Heart right ventricle (tissue), 16 donors: Measurements from ENCODE around the gene PLEKHN1. TPM values are rescaled to one million over a fixed set of nuclear protein-coding genes. Genes with fewer than 3 reads are reported as not detected.

Experiments used
- ATAC-seq, 8 donors: fragments of 200-7000 bp; cut with Tn5 transposase; one replicate each; pipeline ENCODE4 v1.9.1; 2020; ENCODE audit warnings: mild to moderate bottlenecking in 8 of 8, moderate library complexity in 8 of 8, moderate number of reproducible peaks in 1 of 8
- DNase-seq, 2 donors: peaks; one replicate each; pipeline ENCODE4 v3.0.0-alpha.2; 2020
- H3K27ac ChIP-seq, 10 donors: fragments of 200-600 bp; sonication (generic) in 2 of 10; one replicate each; pipeline versions ENCODE4 v1.5.0 to v1.8.0; 2020 to 2022; ENCODE audit warnings: mild to moderate bottlenecking in 3 of 10
- H3K27me3 ChIP-seq, 7 donors: fragments of 200-600 bp; one replicate each; pipeline ENCODE4 v1.8.0; 2021 to 2022; ENCODE audit warnings: mild to moderate bottlenecking in 2 of 7
- H3K36me3 ChIP-seq, 9 donors: fragments of 200-600 bp; sonication (generic) in 1 of 9; one replicate each; pipeline versions ENCODE4 v1.5.0 to v1.8.0; 2020 to 2022; ENCODE audit warnings: mild to moderate bottlenecking in 2 of 9
- H3K4me1 ChIP-seq, 9 donors: fragments of 200-600 bp; sonication (generic) in 1 of 9; one replicate each; pipeline versions ENCODE4 v1.5.0 to v1.8.0; 2020 to 2022; ENCODE audit warnings: mild to moderate bottlenecking in 4 of 9
- H3K4me3 ChIP-seq, 10 donors: fragments of 200-600 bp; sonication (generic) in 2 of 10; one replicate each; pipeline versions ENCODE4 v1.5.0 to v1.8.0; 2020 to 2022; ENCODE audit warnings: mild to moderate bottlenecking in 7 of 10, moderate library complexity in 2 of 10
- H3K9me3 ChIP-seq, 11 donors: fragments of 200-600 bp in 10 of 11; sonication (generic) in 2 of 11; one replicate each; pipeline versions ENCODE4 v1.5.0 to v1.8.0; 2013 to 2022; ENCODE audit warnings: mild to moderate bottlenecking in 2 of 11, control low read depth in 1 of 11, moderate library complexity in 1 of 11
- WGBS, 2 donors: extraction: QIAGEN DNeasy Blood & Tissue Kit; methylation state at CpG; one replicate each; pipeline ENCODE4 v1.1.7; 2013; ENCODE audit warnings: inconsistent platforms in 1 of 2; 5-methylcytosine and 5-hydroxymethylcytosine counted together
- intact Hi-C, 10 donors: fragments of 100-400 bp; cut with DNase I; formaldehyde crosslinking; loops; one replicate each; pipeline versions ENCODE4 v1.11.1 to v1.14.2; 2022
- polyA plus RNA-seq, 2 donors: library from polyadenylated mRNA; stranded (reverse); fragments of 200-250 nt; gene quantifications; one replicate each; pipeline ENCODE4 v1.2.3, GENCODE V29; 2013
- total RNA-seq, 10 donors: library from RNA; stranded (reverse); fragmentation: NEBNext Ultra II Directional in 3 of 10; extraction: Animal tissue kit (Norgen Biotek cat#: 25700) in 3 of 10; gene quantifications; one replicate each; pipeline versions ENCODE4 v1.2.1 to v1.2.4, GENCODE V29; 2021 to 2023
- TF ChIP-seq, protein P1 (sequence below), 9 donors: fragments of 200-600 bp; sonication (generic) in 2 of 9; IDR thresholded peaks; one replicate each; pipeline versions ENCODE4 v1.5.0 to v1.8.0; 2021 to 2022; ENCODE audit warnings: antibody characterized with exemption in 9 of 9, mild to moderate bottlenecking in 5 of 9, moderate library complexity in 1 of 9
- donor health status: Arrhythmogenic right ventricular cardiomyopathy.
- donor health status: ischemic (EF 13 %, LVEDD 7.1; RV severe dilation, severe dysfunction).
- donor health status: healthy with polysubstance abuse.
- donor health status: DM: no; HTN: yes; CAD: no.
- donor health status: DM: no; HTN: no; CAD: no.
- donor health status: ischemic (EF 25% LVEDD 6.9; RV normal size, moderate dysfunction).
- donor health status: ischemic (EF 25% LVEDD 5.7; RV mildly dilated, moderate dysfunction).
- donor health status: healthy.
- donor health status: DM: yes; HTN: yes; CAD: no.
- donor health status: Ischemic cardiomyopathy.
- donor health status: ischemic (EF 35%, LVEDD 5.7; RV mildly dilated, moderate dysfunction).
- donor health status: nonischemic (EF 11% LVEDD 7.7; RV severe dilation, severe dysfunction).
- donor health status: DM: yes; HTN: yes; CAD: no.
- donor health status: PGD.
- donor health status: ischemic (EF 29% LVEDD 5.4; RV normal size, mild dysfunction).
- donor health status: nonischemic (EF 23%, LVEDD 6.1; RV moderate dilation, normal function).

The PLEKHN1 gene
- total and polyA plus RNA-seq, 12 donors = 0.13 to 0.37 (median 0.29) TPM; not detected in 8

DNA sequence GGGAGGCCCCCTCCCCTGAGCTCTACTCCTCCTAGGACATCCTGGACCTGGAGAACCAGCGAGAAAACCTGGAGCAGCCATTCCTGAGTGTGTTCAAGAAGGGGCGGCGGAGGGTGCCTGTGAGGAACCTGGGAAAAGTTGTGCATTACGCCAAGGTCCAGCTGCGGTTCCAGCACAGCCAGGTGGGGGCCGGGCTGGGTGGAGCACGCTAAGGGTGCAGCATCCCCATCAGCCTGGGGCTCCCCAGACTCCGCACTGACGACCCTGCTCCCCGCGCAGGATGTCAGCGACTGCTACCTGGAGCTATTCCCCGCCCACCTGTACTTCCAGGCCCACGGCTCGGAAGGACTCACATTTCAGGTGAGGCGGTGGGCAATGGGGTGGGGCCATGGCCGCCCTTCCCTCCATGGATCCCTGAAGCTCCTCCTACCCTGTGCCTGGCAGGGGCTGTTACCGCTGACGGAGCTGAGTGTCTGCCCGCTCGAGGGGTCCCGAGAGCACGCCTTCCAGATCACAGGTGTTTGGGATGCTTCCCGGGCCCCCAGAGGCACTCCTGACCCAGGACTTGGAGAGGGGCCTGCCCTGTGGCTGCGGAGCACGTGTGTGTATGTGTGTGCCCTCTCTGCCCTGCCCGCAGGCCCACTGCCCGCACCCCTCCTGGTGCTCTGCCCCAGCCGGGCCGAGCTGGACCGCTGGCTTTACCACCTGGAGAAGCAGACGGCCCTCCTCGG is 4.1 kb downstream of the PLEKHN1 start:
- peaks cover 14 to 81% (median 67%) of the 10 kb centered on the region in 7 donors for H3K27me3 ChIP-seq
- WGBS, 2 donors = 12 to 14% methylated on average over 32 to 33 of the region's 33 CpGs
- H3K27ac ChIP-seq = no peak overlapping the region
- no peak for DNase-seq
- no peaks in the 10 kb centered on the region for H3K9me3 ChIP-seq
- peak in 1 of 8 donors; percentile 0 for ATAC-seq
- TF ChIP-seq, protein P1, sequence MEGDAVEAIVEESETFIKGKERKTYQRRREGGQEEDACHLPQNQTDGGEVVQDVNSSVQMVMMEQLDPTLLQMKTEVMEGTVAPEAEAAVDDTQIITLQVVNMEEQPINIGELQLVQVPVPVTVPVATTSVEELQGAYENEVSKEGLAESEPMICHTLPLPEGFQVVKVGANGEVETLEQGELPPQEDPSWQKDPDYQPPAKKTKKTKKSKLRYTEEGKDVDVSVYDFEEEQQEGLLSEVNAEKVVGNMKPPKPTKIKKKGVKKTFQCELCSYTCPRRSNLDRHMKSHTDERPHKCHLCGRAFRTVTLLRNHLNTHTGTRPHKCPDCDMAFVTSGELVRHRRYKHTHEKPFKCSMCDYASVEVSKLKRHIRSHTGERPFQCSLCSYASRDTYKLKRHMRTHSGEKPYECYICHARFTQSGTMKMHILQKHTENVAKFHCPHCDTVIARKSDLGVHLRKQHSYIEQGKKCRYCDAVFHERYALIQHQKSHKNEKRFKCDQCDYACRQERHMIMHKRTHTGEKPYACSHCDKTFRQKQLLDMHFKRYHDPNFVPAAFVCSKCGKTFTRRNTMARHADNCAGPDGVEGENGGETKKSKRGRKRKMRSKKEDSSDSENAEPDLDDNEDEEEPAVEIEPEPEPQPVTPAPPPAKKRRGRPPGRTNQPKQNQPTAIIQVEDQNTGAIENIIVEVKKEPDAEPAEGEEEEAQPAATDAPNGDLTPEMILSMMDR (IDR thresholded peaks at IDR 0.05) = no peak
- H3K4me3 ChIP-seq = no peak overlapping the region
- intact Hi-C loops = no loop called here
- H3K4me1 ChIP-seq = peaks cover 3 to 40% (median 15%) of the 10 kb centered on the region in 9 donors
- no peaks in the 10 kb centered on the region for H3K36me3 ChIP-seq

- ATAC-seq (peak in 2 of 8 donors; percentile 0 to 4), DNase-seq (no peak)
- peaks cover 14 to 88% (median 75%) of the 10 kb centered on the region in 7 donors for H3K27me3 ChIP-seq
- no peak overlapping the region for H3K27ac ChIP-seq
- H3K9me3 ChIP-seq = no peaks in the 10 kb centered on the region
- H3K4me3 ChIP-seq = no peak overlapping the region
- no peaks in the 10 kb centered on the region for H3K36me3 ChIP-seq
- intact Hi-C loops = no loop called here
- H3K4me1 ChIP-seq = peaks cover 3 to 45% (median 17%) of the 10 kb centered on the region in 9 donors
- TF ChIP-seq, protein P1 (IDR thresholded peaks at IDR 0.05) = no peak
- 35 to 41% methylated on average over 41 to 42 of the region's 42 CpGs for WGBS, 2 donors
Measured at GRCh38 chr1:970973-971730, 4.9 kb downstream of the PLEKHN1 start.

GRCh38 chr1:971751-972506 is 5.6 kb downstream of the PLEKHN1 start:
- DNase-seq (no peak), ATAC-seq (peak in 3 of 8 donors; percentile 0 to 5 (median 1))
- Histone ChIP-seq H3K4me1 (peaks cover 3 to 41% (median 12%) of the 10 kb centered on the region in 9 donors), H3K27me3 (peaks cover 14 to 91% (median 78%) of the 10 kb centered on the region in 7 donors), H3K9me3 (no peaks in the 10 kb centered on the region), H3K27ac (no peak overlapping the region), H3K36me3 (no peaks in the 10 kb centered on the region), H3K4me3 (no peak overlapping the region)
- intact Hi-C loops = loop anchor here in 1 of 10 donors (1.0 kb wide), 1 partner anchor 30 kb away; no protein-coding TSS in a partner anchor
- TF ChIP-seq, protein P1 (IDR thresholded peaks at IDR 0.05) = no peak
- WGBS, 2 donors = 79% methylated on average over 34 of the region's 34 CpGs
